ENCODE results near the gene DLK1.

DLK1 gene

DNA sequence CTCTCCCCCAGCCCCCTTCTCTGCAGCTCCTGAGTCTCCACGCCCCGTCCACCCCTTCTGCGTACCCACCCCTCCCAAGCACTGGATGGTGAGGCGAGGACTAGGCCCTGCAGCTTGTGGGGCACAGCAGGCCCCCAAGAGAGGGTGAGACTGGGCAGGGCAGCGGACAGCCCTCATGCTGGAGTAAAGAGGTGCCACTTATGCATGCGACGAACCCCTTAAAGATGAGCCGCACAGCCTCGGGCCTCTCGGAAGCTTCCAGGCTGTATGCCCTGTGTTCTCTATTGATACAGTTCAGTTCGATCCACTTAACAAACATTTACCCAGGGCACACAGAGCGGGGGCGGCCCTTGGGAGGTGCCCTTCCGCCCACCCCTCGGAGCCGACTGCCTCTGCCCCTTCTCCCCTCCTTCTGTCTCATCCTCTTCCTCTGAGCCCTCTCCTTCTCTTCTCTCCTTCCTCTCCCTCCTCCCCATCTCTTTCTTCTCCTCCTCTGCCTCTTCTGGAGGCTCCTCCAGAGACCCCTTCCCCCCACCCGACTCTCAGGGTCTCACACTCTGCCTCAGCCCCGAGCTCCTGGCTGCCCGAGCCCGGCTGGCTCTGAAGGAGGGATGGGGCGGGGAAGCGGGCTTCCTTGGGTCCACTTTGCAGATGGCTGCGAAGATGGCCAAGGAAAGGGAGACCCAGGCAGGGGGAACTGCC lies 32.7 kb upstream of the DLK1 start:
- DNase-seq (ENCODE audit: low spot score), result no peak

- no peak for DNase-seq (ENCODE audit: low spot score)
Measured at GRCh38 chr14:100694579-100695422, 31.9 kb upstream of the DLK1 start.

DNA sequence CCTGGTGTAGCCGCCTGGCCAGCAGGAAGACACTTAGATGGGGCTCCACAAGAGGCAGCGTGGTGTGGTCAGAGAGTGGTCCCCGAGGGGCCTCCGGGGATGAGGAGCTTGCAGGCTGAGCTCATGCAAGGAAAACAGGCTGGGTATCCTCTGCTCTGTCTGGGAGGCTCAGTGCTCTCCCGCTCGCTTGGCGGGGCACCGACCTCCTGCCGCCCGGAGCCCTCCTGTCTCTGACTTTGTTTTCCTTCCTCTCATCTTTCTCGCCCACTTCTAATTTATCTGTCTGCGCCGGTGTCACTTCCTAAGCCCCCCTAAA lies 31.3 kb upstream of the DLK1 start:
- no peak for DNase-seq (ENCODE audit: low spot score)

DNA sequence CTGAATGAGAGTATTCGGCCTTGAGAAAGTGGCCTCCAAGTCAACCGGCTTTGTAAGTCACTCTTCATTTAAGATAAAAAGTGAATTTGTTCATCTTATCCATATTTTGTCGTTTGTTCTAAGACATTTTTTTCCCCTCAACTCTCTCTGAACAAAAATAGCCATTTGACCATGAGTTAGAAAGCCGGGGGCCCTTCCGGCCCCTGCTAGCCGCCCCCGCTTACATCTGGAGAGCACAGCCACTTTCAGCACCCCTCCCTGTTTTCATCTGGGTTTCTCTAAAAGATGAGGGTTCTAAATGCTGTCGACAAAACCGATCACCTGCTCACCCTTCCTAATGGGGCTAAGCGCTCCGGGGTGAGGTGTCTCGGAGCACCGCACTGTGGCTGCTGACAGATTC lies 30.7 kb upstream of the DLK1 start:
- no peak for DNase-seq (ENCODE audit: low spot score)

DNA sequence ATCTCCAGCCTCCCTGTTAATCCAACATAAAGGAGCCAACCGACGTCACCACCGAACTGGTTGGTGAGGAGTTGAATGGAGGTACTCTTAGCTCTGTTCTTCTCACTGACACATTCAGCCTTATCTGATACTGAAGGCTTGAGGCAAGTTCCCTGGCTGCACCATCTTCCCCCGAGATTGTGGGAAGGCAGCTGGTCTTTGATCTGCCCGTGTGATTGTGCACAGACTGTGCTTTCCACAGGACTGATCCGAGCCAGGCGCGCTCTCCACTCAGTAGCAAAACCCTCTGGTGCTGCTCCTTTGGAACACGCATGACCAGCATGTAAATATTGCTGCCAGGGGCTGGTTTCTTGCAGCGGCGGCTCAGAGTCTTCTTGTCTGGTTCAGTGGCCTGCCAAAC lies 30.1 kb upstream of the DLK1 start:
- no peak for DNase-seq (ENCODE audit: low spot score)

- DNase-seq (ENCODE audit: low spot score), result no peak
Measured at GRCh38 chr14:100698066-100698465, 28.6 kb upstream of the DLK1 start.

DNA sequence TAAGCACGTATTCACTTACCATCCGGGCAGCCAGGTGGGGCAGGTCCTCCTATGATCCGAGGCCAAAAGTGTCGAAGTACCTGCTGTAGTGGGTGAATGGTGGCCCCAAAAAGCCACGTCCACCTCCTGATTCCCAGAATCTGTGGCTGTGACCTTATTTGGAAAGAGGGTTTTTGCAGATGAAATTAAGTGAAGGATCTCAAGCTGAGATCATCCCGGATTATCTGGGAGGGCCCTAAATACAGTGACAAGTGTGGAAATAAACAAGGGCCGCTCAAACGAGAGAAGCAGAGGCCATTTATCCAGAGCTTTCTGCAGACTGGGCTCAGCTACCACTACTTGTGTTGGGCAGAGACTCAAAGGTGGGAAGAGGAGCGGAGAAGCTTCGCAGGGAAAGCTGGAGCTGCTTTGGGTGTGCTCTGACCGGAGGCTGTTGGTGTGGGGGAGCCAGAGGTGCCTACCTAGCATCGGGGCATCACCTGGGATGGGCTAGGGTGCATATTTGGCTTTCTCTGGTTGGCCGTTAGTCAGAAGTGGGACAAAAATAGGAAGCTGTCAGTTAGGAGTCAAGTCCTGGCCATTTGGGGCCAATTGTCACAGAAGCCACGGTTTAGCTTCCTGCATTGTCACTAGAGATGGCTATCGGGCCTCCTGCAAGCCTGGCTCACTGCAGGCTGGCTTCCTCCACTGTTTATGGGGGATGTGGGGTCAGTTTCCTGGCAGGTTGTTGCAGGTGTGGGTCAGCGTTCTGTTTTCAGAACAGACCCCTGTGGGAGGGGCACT lies 27.8 kb upstream of the DLK1 start:
- DNase-seq (ENCODE audit: low spot score), result no peak

- no peak for DNase-seq (ENCODE audit: low spot score)
Measured at GRCh38 chr14:100701314-100701713, 25.4 kb upstream of the DLK1 start.

GRCh38 chr14:100702590-100702989 lies 24.1 kb upstream of the DLK1 start:
- DNase-seq (ENCODE audit: low spot score), result no peak

- DNase-seq (ENCODE audit: low spot score), result no peak
Measured at GRCh38 chr14:100703386-100704220, 23.1 kb upstream of the DLK1 start.

DNA sequence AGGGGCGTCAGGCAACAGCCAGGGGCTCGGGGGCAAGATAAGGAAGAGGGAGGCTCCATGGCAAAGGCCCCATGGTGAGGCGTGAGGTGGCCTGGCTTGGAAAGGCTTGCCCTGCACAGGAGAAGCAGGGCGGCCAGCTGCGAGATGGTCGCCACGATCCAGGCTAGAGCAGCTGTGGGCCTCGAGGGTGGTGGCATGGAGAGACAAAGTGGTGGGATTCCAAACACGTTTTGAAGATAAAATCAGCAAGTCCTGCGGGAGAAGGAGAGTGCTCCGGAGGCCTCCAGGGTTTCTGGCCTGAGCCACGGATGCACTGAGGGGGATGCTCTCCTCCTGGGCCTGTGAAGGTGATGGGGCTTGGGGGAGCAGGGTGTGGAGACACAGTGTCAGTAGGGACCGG lies 20.5 kb upstream of the DLK1 start:
- no peak for DNase-seq (ENCODE audit: low spot score)

DNA sequence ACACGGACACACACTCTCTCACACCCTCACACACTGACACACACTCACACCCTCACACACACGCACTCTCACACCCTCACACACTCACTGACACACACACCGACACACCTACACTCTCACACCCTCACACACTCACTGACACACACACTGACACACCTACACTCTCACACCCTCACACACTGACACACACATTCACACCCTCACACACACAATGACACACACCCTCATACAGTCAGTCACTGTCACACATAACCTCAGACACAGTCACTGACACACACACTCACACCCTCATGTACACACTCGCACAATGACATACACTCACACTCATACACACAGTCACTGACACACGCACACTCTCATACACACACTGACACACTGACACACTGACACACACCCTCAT lies 19.8 kb upstream of the DLK1 start:
- no peak for DNase-seq (ENCODE audit: low spot score)

- DNase-seq (ENCODE audit: low spot score), result peak; percentile 17
Measured at GRCh38 chr14:100708425-100709288, 18.0 kb upstream of the DLK1 start.

GRCh38 chr14:100709289-100710284 lies 17.1 kb upstream of the DLK1 start:
- no peak for DNase-seq (ENCODE audit: low spot score)

DNA sequence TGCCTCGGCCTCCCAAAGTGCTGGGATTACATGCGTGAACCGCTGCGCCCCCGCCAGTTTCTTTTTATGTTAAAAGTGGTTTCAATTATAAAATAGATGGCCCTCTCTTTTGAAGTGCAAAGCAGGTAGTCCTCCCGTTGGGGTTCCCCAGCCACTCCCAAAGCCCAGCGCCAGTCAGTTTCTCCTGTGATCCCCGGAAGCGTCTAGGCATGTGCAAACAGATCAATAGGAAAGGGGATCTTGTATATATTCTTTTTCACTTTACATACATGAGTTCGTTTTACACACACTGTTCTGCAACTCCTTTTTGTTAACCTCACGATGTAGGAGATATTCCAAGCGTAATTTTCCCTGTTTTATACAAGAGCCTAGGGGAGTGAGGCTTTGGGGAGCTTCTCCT lies 16.3 kb upstream of the DLK1 start:
- DNase-seq (ENCODE audit: low spot score), result no peak

DNA sequence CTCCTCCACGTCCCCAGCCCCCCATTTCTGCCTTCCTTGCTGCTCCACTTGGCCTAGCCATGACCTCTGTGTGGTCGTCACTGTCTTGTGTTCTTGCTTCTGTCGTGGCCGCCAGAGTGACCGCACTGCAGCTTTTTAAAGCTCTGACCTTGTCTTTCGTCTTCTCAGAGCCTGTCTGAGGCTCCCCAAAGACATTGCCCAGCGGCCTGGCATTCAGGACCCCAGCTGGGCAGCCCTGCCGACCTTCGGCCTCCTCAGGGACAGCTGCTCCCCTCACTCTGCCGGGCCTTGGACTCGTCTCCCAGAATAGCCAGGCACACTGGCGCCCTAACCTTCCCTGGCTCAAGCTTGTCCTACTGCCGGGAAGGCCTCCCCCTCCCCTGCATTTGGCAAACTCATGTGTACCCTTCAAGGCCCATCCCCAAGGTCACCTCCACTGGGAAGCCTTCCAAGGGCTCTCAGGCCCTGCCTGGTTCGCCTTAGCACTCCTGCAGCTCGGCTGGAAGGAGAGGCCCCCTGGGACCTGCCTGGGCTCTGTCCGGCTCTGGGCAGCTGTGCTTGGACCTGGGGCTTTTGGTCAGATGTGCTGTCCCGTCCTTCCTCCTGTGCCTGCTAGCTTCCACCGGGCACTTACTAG lies 15.7 kb upstream of the DLK1 start:
- no peak for DNase-seq (ENCODE audit: low spot score)

- DNase-seq (ENCODE audit: low spot score), result no peak
Measured at GRCh38 chr14:100711493-100711892, 15.2 kb upstream of the DLK1 start.

GRCh38 chr14:100712490-100712889 lies 14.2 kb upstream of the DLK1 start:
- DNase-seq (ENCODE audit: low spot score), result no peak

DNA sequence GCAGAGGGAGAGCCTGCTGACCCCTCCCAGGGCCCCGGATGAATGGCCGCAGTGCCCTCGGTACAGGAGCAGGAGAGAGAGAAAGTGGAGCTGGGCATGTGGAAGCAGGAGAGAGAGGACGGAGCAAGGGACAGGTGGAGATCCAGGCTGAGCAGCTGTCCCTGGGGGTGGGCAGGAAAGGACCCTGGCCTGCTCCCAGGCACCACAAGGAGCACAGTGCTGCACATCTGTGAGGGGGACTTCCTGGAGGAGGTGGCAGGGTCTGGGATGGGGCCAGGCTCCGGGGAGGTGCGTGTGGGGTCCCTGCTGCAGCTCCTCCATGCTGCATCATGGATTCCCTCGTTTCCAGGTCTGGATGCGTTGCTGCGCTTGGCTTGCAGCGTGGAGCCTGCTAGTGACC lies 13.0 kb upstream of the DLK1 start:
- DNase-seq (ENCODE audit: low spot score), result no peak
